HG03565 (cell line): ENCODE data around the gene STXBP3.

Experiments used
- ATAC-seq: cut with Tn5 transposase; IDR thresholded peaks from one replicate; pipeline ENCODE4 v1.9.1; 2021; ENCODE audit warnings: mild to moderate bottlenecking, moderate library complexity; ENCODE audit not compliant: unreplicated experiment

STXBP3 gene

GRCh38 chr1:108842525-108843181 lies 96.2 kb downstream of the STXBP3 start:
- ATAC-seq = no peak

- no peak for ATAC-seq
Measured at GRCh38 chr1:108843390-108844137, 97.1 kb downstream of the STXBP3 start.

- ATAC-seq = no peak
Measured at GRCh38 chr1:108845446-108845845, 99.0 kb downstream of the STXBP3 start.

GRCh38 chr1:108845991-108846390 lies 99.5 kb downstream of the STXBP3 start:
- ATAC-seq = no peak

GRCh38 chr1:108847494-108847893 lies 101.0 kb downstream of the STXBP3 start:
- ATAC-seq = no peak

- no peak for ATAC-seq
Measured at GRCh38 chr1:108848806-108849205, 102.3 kb downstream of the STXBP3 start.

- no peak for ATAC-seq
Measured at GRCh38 chr1:108850929-108851328, 104.5 kb downstream of the STXBP3 start.

- no peak for ATAC-seq
Measured at GRCh38 chr1:108851567-108851966, 105.1 kb downstream of the STXBP3 start.

GRCh38 chr1:108852221-108852975 lies 105.9 kb downstream of the STXBP3 start:
- no peak for ATAC-seq

- no peak for ATAC-seq
Measured at GRCh38 chr1:108854221-108855019, 107.9 kb downstream of the STXBP3 start.

GRCh38 chr1:108856994-108857393 lies 110.5 kb downstream of the STXBP3 start, which contains the start of gene AKNAD1:
Gene AKNAD1 (minus strand): TSS chr1:108857094. CDS start chr1:108852664, 4,430 bp downstream.
- ATAC-seq = no peak

- no peak for ATAC-seq
Measured at GRCh38 chr1:108858230-108858950, 111.9 kb downstream of the STXBP3 start.
